Progenitor cell of endocrine pancreas (in vitro differentiated cells): ENCODE data around the gene SIDT2. TPM values are rescaled to one million over a fixed set of nuclear protein-coding genes. Genes with fewer than 3 reads are reported as not detected.

Experiments used
- DNase-seq: peaks from one replicate; pipeline ENCODE4 v3.0.0; 2021; ENCODE audit warnings: low spot score; ENCODE audit not compliant: unreplicated experiment
- H3K27ac Mint-ChIP-seq: 2 replicates; pipeline ENCODE4 v1.8.0; 2021; ENCODE audit warnings: mild to moderate bottlenecking, moderate library complexity, mixed read lengths
- H3K27me3 Mint-ChIP-seq: 2 replicates; pipeline ENCODE4 v1.8.0; 2021; ENCODE audit warnings: mixed read lengths
- H3K36me3 Mint-ChIP-seq: 2 replicates; pipeline ENCODE4 v1.8.0; 2022; ENCODE audit warnings: mixed read lengths; ENCODE audit not compliant: insufficient read depth
- H3K4me1 Mint-ChIP-seq: 2 replicates; pipeline ENCODE4 v1.8.0; 2021; ENCODE audit warnings: low read depth, mixed read lengths
- H3K4me3 Mint-ChIP-seq: 2 replicates; pipeline ENCODE4 v1.8.0; 2021; ENCODE audit warnings: low read depth, mild to moderate bottlenecking, moderate library complexity, mixed read lengths
- H3K9me3 Mint-ChIP-seq: 2 replicates; pipeline ENCODE4 v1.8.0; 2021; ENCODE audit warnings: low read depth, mixed read lengths
- CTCF ChIP-seq: fragments of 200-600 bp; sonication (generic); IDR thresholded peaks from one replicate; pipeline ENCODE4 v1.5.0; 2021; ENCODE audit warnings: antibody characterized with exemption, mild to moderate bottlenecking; ENCODE audit not compliant: unreplicated experiment
- total RNA-seq: library from RNA; stranded (reverse); gene quantifications from 2 replicates; pipeline ENCODE4 v1.2.1, GENCODE V29; 2021

SIDT2 gene
- total RNA-seq, 1 donor from 2014 or later, result 44.7 TPM

- no peak for TF ChIP-seq CTCF
- DNase-seq, result no peak
- Mint-ChIP-seq H3K36me3 (peaks cover 11% of the 10 kb centered on the region), H3K4me3 (no peak overlapping the region), H3K27me3 (no peaks in the 10 kb centered on the region), H3K4me1 (no peaks in the 10 kb centered on the region), H3K27ac (no peak overlapping the region), H3K9me3 (no peaks in the 10 kb centered on the region)
These were observed 39.8 kb downstream of the SIDT2 start for GRCh38 chr11:117218133-117218915.

- Mint-ChIP-seq H3K36me3 (peaks cover 10% of the 10 kb centered on the region), H3K27ac (peak overlapping the region; percentile 17), H3K4me3 (no peak overlapping the region), H3K27me3 (no peaks in the 10 kb centered on the region), H3K4me1 (peaks cover 1% of the 10 kb centered on the region), H3K9me3 (no peaks in the 10 kb centered on the region)
- TF ChIP-seq CTCF, result no peak
- no peak for DNase-seq
These were observed 40.5 kb downstream of the SIDT2 start for GRCh38 chr11:117219001-117219400.

GRCh38 chr11:117219455-117219854, 40.9 kb downstream of the SIDT2 start:
- no peak overlapping the region for H3K4me3 Mint-ChIP-seq
- no peaks in the 10 kb centered on the region for H3K9me3 Mint-ChIP-seq
- no peak for DNase-seq
- H3K4me1 Mint-ChIP-seq, result peaks cover 6% of the 10 kb centered on the region
- no peaks in the 10 kb centered on the region for H3K27me3 Mint-ChIP-seq
- TF ChIP-seq CTCF, result no peak
- no peak overlapping the region for H3K27ac Mint-ChIP-seq
- peaks cover 10% of the 10 kb centered on the region for H3K36me3 Mint-ChIP-seq

- no peak for TF ChIP-seq CTCF
- no peaks in the 10 kb centered on the region for H3K9me3 Mint-ChIP-seq
- H3K4me3 Mint-ChIP-seq, result no peak overlapping the region
- H3K27ac Mint-ChIP-seq, result no peak overlapping the region
- peaks cover 10% of the 10 kb centered on the region for H3K36me3 Mint-ChIP-seq
- no peak for DNase-seq
- H3K4me1 Mint-ChIP-seq, result peaks cover 9% of the 10 kb centered on the region
- no peaks in the 10 kb centered on the region for H3K27me3 Mint-ChIP-seq
These were observed 41.5 kb downstream of the SIDT2 start for GRCh38 chr11:117219995-117220394.

- H3K4me1 Mint-ChIP-seq, result peaks cover 9% of the 10 kb centered on the region
- H3K27ac Mint-ChIP-seq, result no peak overlapping the region
- peaks cover 10% of the 10 kb centered on the region for H3K36me3 Mint-ChIP-seq
- TF ChIP-seq CTCF, result no peak
- no peak for DNase-seq
- H3K4me3 Mint-ChIP-seq, result no peak overlapping the region
- H3K9me3 Mint-ChIP-seq, result no peaks in the 10 kb centered on the region
- H3K27me3 Mint-ChIP-seq, result no peaks in the 10 kb centered on the region
These were observed 42.0 kb downstream of the SIDT2 start for GRCh38 chr11:117220568-117220967.
